ENCODE results near the gene UHRF1.

DNA sequence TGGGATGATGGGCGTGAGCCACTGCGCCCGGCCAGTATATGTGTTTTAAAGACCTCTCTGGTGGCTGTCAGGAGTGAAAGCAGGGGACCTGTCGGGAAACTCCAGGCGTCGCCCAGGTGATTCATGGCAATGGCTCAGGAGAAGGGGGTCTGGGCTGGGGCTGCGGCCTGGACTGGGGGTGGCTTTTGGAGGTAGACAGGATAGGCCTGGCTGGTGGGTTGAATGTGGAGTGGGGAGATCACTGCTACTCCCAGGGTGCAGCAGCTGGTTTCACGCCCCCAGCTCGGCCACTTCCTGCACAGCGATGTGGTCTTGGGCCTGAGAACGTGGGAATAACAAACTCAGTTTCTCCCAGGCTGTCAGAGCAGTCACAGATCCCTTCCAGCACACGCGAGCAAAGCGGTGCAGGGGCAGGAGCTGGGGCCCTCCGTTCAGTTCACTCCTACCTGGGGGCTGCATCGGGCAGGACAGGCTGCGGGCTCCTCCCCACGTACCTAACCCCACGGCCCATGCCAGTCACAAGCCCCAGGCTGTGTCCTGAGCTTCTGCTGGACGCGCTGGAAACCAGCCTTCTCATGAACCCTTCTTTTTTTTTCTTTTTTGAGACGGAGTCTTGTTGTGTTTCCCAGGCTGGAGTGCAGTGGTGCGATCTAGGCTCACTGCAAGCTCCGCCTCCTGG lies 78.5 kb downstream of the UHRF1 start:
- TF ChIP-seq EZH2 (IDR thresholded peaks at IDR 0.05; ENCODE audit: borderline replicate concordance, low read length): no peak
- TF ChIP-seq, protein P1, sequence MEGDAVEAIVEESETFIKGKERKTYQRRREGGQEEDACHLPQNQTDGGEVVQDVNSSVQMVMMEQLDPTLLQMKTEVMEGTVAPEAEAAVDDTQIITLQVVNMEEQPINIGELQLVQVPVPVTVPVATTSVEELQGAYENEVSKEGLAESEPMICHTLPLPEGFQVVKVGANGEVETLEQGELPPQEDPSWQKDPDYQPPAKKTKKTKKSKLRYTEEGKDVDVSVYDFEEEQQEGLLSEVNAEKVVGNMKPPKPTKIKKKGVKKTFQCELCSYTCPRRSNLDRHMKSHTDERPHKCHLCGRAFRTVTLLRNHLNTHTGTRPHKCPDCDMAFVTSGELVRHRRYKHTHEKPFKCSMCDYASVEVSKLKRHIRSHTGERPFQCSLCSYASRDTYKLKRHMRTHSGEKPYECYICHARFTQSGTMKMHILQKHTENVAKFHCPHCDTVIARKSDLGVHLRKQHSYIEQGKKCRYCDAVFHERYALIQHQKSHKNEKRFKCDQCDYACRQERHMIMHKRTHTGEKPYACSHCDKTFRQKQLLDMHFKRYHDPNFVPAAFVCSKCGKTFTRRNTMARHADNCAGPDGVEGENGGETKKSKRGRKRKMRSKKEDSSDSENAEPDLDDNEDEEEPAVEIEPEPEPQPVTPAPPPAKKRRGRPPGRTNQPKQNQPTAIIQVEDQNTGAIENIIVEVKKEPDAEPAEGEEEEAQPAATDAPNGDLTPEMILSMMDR (IDR thresholded peaks at IDR 0.05; ENCODE audit: low read length): no peak

Data from OCI-LY1 (cell line).